ENCODE measurements around the gene SFT2D2.
"Not testable (repeated sequence)": the region's sequence is repeated elsewhere in the genome, so short reads cannot be mapped to it uniquely, and the experiment has no call there.

SFT2D2 gene

GRCh38 chr1:168225476-168226190, at the start of gene SFT2D2:
Gene SFT2D2 (plus strand): TSS chr1:168226004. CDS start chr1:168226080, 76 bp downstream.
- DNase-seq: peak; percentile 71

DNA sequence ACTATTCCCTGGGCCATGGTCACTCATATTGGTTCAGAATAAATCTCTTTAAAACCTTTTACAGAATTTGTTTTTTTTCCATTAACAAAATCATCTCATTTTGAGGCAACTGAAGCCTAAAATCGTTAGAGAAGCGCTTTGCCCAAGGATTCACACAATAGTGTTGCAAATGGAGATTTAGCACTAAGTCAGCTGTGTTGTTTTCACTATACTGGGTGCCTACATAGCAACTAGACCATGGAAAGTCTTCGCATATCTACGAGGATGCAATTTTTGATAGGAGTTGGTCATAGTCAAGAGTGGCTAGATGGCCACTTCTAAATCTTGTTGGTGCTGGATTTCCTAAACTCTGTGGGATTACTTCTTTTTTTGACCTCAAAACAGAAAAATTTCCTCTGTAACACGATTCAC, 47.6 kb upstream of the SFT2D2 start:
- DNase-seq: no peak

GRCh38 chr1:168178638-168179437, 47.0 kb upstream of the SFT2D2 start, which contains the start of gene TIPRL:
Gene TIPRL (plus strand): TSS chr1:168178962. CDS start chr1:168179078, 116 bp downstream.
- DNase-seq: peak; percentile 92

- no peak for DNase-seq
Observed at GRCh38 chr1:168179438-168180147, 46.2 kb upstream of the SFT2D2 start.

DNA sequence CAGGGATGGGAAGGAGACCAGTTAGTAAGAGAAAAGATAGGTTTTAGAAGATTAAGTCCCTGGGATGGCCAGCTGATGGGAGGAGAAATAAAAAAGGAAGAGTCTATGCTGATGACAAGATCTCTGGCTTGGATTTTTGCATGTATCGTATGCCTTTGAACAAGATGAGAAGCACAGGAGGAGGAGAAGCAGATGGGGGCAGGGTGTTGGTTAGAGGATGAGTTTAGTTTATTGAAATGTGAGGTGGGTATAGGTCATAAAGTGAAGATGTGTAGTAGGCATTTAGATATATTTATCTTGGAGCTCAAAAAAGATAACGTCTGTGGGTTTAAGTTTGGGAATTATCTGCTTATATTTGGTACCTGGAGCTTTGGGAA, 45.7 kb upstream of the SFT2D2 start:
- no peak for DNase-seq

DNA sequence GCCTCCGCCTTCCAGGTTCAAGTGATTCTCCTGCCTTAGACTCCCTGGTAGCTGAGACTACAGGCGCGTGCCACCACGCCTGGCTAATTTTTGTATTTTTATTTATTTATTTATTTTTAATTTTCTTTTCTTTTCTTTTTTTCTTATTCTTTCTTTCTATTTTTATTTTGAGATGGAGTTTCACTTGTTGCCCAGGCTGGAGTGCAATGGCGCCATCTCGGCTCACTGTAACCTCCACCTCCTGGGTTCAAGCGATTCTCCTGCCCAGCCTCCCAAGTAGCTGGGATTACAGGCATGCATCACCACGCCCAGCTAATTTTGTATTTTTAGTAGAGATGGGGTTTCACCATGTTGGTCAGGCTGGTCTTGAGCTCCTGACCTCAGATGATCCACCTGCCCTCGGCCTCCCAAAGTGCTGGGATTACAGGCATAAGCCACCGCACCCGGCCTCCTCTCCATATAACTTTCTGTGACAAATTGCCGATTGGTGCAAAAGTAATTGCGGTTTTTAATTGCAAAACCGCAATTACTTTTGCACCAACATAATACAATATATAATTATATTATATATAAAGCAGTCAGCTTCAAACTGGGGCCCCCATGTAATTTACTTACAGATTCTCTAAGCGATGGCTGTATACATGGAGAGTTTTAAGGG, 44.6 kb upstream of the SFT2D2 start:
- DNase-seq: not testable (repeated sequence)

DNA sequence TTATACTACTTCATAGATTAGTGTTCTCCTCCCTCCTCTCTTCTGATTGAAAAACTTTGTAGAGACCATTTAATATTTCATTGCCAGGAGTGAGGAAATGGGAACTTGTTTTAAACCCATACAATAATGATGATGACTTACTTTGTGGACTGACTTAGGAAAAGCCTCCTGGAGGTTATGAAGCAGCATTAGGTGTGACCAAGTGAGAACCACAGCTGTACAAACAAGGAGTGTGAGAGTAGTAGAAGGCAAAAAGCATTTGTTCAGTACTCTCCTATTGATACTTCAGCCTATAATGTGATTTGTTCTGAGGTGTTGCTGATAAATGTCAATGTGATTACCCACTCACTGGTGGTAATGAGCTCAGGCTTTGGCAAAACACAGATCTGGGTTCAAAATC, 38.6 kb upstream of the SFT2D2 start:
- DNase-seq: no peak

- no peak for DNase-seq
Observed at GRCh38 chr1:168190403-168190802, 35.4 kb upstream of the SFT2D2 start.

DNA sequence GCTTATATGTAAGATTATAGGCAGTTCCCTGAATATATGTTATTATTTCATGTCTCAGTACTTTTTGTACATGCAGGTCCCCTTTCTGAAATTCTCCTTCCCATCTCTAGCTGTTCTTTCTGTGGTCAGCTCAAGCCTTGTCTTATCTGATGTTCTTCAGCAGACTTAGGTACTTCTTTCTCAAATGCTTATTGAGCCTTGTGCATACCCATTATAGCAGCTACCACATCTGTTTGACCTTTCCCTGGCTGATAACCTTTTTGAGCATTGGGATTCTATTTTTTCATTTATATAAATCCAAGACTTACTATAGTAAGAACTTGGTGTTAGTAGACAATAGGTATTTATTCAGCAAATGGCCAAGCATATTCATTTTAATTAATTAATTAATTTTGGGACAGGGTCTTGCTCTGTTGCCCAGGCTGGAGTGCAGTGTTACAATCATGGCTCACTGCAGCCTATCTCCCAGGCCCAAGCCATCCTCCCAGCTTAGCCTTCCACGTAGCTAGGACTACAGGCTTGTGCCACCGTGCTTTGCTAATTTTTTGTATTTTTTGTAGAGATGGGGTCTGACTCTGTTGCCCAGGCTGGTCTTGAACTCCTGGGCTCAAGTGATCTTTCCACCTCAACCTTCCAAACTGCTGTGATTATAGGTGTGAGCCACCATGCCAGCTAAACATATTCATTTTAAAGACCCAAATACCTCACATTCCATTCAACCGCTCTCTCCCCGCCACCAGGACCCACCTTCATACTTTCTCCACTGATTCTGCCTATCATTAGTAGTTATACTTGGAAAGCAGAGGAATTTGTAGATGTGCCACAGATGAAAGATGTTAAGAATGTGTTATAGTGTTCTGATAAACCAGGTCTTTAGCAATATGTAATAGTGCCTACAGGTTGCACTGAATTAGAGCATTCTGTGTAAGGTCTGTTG, 30.3 kb upstream of the SFT2D2 start:
- DNase-seq: no peak

- DNase-seq: no peak
Observed at GRCh38 chr1:168199056-168199455, 26.7 kb upstream of the SFT2D2 start.

GRCh38 chr1:168202941-168203654, 22.7 kb upstream of the SFT2D2 start:
- DNase-seq: no peak

GRCh38 chr1:168206111-168206510, 19.7 kb upstream of the SFT2D2 start:
- no peak for DNase-seq

DNA sequence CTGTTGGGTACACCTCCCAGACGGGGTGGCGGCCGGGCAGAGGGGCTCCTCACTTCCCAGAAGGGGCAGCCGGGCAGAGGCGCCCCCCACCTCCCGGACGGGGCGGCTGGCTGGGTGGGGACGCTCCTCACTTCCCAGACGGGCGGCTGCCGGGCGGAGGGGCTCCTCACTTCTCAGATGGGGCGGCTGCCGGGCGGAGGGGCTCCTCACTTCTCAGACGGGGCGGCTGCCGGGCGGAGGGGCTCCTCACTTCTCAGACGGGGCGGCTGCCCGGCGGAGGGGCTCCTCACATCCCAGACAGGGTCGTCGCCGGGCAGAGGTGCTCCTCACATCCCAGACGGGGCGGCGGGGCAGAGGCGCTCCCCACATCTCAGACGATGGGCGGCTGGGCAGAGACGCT, 18.1 kb upstream of the SFT2D2 start:
- not testable (repeated sequence) for DNase-seq

DNA sequence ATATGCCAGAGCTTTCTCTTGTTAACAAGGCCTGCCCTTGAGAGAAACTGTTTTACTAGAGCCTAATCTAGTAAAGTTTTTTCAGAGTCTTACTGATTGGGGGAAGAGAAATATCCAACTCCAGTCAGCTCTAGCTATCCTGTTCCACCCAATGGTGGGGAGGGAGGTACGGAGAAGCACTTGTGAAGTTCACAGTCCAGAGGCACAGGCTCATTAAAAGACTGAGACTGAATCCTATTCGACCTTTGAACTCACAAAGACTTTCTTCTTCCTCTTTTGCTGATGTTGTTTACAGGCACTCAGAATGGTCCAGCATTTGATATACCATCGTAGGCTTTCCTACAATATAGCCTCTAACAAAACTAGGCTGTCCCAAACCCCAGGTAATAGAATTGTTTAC, 15.5 kb upstream of the SFT2D2 start:
- no peak for DNase-seq

- no peak for DNase-seq
Observed at GRCh38 chr1:168213349-168213748, 12.5 kb upstream of the SFT2D2 start.

GRCh38 chr1:168216171-168216570, 9.6 kb upstream of the SFT2D2 start:
- no peak for DNase-seq

DNA sequence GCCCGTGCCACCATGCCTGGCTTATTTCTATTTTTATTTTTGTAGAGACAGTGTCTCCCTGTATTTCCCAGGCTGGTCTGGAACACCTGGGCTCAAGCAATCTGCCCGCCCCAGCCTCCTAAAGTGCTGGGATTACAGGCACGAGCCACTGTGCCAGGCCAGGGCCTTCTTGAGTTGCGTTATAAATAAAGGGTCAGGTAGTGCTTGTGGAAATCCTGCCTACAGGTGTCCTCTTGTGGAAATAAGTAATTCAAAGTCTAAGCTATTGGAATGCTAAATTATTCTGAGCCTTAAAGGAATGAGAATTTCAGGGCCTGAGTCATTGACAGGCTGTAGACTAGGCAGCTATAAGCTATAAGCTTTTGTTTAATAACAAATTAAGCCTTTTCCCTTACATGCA, 8.1 kb upstream of the SFT2D2 start:
- no peak for DNase-seq

GRCh38 chr1:168218658-168219057, 7.1 kb upstream of the SFT2D2 start:
- DNase-seq: no peak

DNA sequence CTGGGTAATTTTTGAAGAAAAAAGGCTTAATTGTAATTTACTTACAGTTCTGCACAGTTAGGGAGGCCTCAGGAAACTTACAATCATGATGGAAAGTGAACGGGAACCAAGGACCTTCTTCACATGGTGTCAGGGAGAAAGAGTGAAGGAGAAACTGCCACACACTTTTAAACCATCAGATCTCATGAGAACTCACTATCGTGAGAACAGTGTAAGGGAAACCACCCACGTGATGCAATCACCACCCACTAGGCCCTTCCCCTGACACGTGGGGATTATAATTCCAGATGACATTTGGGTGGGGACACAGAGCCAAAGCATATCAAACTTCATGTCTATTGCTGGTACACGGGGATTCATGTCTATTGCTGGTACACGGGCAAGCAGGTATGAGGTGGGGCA, 5.3 kb upstream of the SFT2D2 start:
- no peak for DNase-seq

DNA sequence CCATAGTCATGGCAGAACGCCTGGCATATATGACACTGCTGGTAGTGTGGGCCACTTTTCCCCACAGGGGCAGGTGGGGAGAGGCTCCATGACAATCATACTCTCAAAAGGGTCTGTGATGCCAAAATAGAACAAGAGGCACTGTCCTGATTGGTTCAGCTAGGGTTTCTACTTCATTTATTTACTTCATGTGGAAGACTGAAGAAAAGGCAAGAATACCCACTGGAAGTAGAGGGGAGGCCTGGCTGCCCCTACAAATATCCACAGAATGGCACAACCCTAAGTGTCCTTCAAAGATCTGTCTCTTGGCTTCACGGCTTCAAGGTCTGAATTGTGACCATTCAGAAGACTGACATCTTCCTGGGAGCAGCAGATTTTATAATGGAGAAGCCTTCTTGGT, 4.5 kb upstream of the SFT2D2 start:
- no peak for DNase-seq

DNA sequence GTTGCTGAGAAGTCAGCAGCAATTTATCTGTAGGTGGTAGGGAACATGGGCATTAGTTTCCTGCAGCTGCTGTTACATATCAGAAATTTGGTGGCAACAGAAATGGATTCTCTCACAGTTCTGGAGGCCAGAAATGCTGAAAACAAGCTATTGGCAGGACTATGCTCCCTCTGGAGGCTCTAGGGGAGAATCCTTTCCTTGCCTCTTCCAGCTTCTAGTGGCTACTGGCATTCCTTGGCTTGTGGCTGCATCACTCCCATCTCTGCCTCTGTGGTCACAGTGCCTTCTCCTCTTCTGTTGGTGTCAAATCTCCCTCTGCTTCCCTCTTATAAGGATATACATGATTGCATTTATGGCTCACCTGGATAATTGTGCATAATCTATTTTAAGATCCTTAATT, 2.5 kb upstream of the SFT2D2 start:
- DNase-seq: no peak

Data from activated CD4-positive, alpha-beta T cell treated with anti-CD3 and anti-CD28 coated beads, Interleukin-2, amount 50 U/mL, for 1 hour (primary cell).